ENCODE results near the gene SYT13. TPM values are rescaled to one million over a fixed set of nuclear protein-coding genes. Genes with fewer than 3 reads are reported as not detected.

Gene SYT13
- total RNA-seq, 1 experiment from 2014 or later: 9.4 TPM

GRCh38 chr11:45334410-45334809 is 48.3 kb upstream of the SYT13 start:
- H3K4me1 Mint-ChIP-seq (ENCODE audit: low read depth, unreplicated experiment): peaks cover under 1% of the 10 kb centered on the region
- no peak for DNase-seq
- ChIA-PET CTCF (interaction anchor here (1.8 kb wide), 1 partner anchor 224 kb away, joined by 5 read pairs; no protein-coding TSS in a partner anchor), POLR2A (no interaction called here)
- H3K4me3 Mint-ChIP-seq (ENCODE audit: unreplicated experiment): no peak overlapping the region
- H3K27me3 Mint-ChIP-seq (ENCODE audit: insufficient read depth, unreplicated experiment): peaks cover 19% of the 10 kb centered on the region
- TF ChIP-seq, protein P1, sequence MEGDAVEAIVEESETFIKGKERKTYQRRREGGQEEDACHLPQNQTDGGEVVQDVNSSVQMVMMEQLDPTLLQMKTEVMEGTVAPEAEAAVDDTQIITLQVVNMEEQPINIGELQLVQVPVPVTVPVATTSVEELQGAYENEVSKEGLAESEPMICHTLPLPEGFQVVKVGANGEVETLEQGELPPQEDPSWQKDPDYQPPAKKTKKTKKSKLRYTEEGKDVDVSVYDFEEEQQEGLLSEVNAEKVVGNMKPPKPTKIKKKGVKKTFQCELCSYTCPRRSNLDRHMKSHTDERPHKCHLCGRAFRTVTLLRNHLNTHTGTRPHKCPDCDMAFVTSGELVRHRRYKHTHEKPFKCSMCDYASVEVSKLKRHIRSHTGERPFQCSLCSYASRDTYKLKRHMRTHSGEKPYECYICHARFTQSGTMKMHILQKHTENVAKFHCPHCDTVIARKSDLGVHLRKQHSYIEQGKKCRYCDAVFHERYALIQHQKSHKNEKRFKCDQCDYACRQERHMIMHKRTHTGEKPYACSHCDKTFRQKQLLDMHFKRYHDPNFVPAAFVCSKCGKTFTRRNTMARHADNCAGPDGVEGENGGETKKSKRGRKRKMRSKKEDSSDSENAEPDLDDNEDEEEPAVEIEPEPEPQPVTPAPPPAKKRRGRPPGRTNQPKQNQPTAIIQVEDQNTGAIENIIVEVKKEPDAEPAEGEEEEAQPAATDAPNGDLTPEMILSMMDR (IDR thresholded peaks at IDR 0.05; ENCODE audit: insufficient read depth in 1 of 2, low read depth in 1 of 2, low read length in 1 of 2, severe bottlenecking in 1 of 2, unreplicated experiment in 1 of 2): no peak
- intact Hi-C loops (cut with micrococcal nuclease; ENCODE audit: unreplicated experiment): loop anchor here (10.0 kb wide), 1 partner anchor 400 kb away; no protein-coding TSS in a partner anchor
- H3K27ac Mint-ChIP-seq (ENCODE audit: unreplicated experiment): no peak overlapping the region
- H3K27me3 ChIP-seq (replicated peaks; ENCODE audit: control insufficient read depth, insufficient read depth, low read length): no peaks in the 10 kb centered on the region; the same call in 1 of the 2 replicates
- no peaks in the 10 kb centered on the region for H3K9me3 ChIP-seq
- no peak overlapping the region for H3K4me3 ChIP-seq (ENCODE audit: low read depth, low read length)
- no TSS peak for BruUV-seq (replicated peaks)
- no peaks in the 10 kb centered on the region for H3K4me1 ChIP-seq
- peaks cover under 1% of the 10 kb centered on the region for H3K36me3 Mint-ChIP-seq (ENCODE audit: insufficient read depth, unreplicated experiment)
- H3K9me3 Mint-ChIP-seq (ENCODE audit: unreplicated experiment): no peaks in the 10 kb centered on the region
- H3K36me3 ChIP-seq (ENCODE audit: control insufficient read depth, insufficient read depth, low read length): no peaks in the 10 kb centered on the region

DNA sequence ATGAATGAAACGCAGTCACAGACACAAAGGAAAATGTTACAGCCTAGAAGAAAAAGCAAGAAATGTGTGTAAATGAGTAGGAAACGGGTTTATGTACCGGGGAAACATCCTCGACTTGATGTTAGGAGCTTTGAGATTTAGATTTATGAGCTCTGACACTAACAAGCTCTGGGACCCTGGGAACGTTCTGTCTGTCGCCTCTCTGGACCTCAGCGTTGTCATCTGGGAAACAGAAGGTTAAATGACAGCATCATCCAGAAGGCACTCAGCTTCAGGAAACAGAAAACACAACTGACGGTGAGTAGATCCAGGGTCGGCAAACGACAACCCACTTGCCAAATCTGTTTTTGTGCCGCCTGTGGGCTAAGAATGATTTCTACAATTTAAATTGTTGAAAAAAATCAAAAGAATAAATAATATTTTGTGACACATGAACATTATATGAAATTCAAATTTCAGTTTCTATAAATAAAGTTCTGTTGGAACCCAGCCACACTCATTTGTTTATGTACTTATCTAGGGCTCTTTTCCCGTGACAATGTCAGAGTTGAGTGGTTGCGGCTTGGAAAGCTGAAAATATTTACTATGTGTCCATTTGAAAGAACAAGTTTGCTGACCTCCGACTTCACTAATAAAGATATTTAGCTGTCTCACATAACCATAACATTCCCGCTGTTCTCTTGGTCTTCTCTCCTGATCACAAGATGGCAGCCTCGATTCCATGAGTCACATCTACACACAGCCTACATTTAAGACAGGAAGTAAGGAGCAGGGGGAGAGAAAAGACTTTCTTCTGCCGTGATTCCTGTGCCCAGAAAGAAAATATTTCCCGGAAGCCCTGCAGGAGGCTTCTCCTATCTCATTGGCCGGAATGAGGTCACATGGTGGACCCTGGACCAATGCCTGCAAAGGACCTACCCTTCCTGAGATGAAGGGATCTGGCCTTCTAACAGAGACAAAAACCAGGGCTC is 47.1 kb upstream of the SYT13 start:
- Histone ChIP-seq H3K4me1 (no peaks in the 10 kb centered on the region), H3K27me3 (replicated peaks; ENCODE audit: control insufficient read depth, insufficient read depth, low read length) (no peaks in the 10 kb centered on the region; the same call in 1 of the 2 replicates), H3K4me3 (ENCODE audit: low read depth, low read length) (no peak overlapping the region), H3K36me3 (ENCODE audit: control insufficient read depth, insufficient read depth, low read length) (no peaks in the 10 kb centered on the region), H3K9me3 (no peaks in the 10 kb centered on the region)
- TF ChIP-seq, protein P1 (IDR thresholded peaks at IDR 0.05; ENCODE audit: insufficient read depth in 1 of 2, low read depth in 1 of 2, low read length in 1 of 2, severe bottlenecking in 1 of 2, unreplicated experiment in 1 of 2): no peak
- no TSS peak for BruUV-seq (replicated peaks)
- intact Hi-C loops (cut with micrococcal nuclease; ENCODE audit: unreplicated experiment): loop anchor here (10.0 kb wide), 1 partner anchor 398 kb away; no protein-coding TSS in a partner anchor
- no peak for DNase-seq
- peaks cover 15% of the 10 kb centered on the region for H3K27me3 Mint-ChIP-seq (ENCODE audit: insufficient read depth, unreplicated experiment)
- H3K4me3 Mint-ChIP-seq (ENCODE audit: unreplicated experiment): no peak overlapping the region
- H3K36me3 Mint-ChIP-seq (ENCODE audit: insufficient read depth, unreplicated experiment): no peaks in the 10 kb centered on the region
- no peaks in the 10 kb centered on the region for H3K9me3 Mint-ChIP-seq (ENCODE audit: unreplicated experiment)
- H3K4me1 Mint-ChIP-seq (ENCODE audit: low read depth, unreplicated experiment): no peaks in the 10 kb centered on the region
- ChIA-PET CTCF (interaction anchor here (0.6 to 3.3 kb wide), 3 partner anchors 81 to 433 kb away, joined by 3 to 20 read pairs (median 3); no protein-coding TSS in a partner anchor), POLR2A (no interaction called here)
- H3K27ac Mint-ChIP-seq (ENCODE audit: unreplicated experiment): no peak overlapping the region

DNA sequence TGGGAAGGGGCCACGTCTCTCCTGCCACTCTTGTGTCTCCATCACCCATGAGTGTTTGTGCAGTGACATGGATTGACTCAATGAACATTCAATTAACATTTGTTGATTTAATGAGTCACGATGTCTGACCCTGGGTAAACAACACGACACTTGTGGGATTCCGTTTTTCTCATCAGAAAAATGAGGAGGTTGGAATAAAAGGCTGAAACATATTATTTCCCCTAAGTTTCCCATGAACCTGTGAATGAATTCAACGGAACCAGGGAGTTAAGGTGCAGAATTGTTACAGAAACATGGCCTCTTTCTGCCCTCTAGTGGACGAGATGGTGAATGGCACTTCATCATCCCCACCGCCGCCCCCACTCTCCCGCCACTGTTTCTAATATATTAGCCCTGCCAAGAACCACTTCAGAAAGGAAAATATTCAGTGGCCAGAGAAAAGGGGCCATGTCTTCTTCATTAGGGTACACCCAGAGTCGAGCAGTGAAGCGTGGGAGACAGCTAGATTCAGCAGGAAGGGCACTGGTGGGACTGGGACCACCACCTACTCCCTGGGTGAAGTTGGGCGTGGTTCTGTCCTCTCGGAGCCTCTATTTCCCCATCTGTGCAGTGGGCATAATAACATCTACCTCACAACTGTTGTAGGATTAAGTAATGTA is 46.3 kb upstream of the SYT13 start:
- intact Hi-C loops (cut with micrococcal nuclease; ENCODE audit: unreplicated experiment): loop anchor here (1.0 to 10.0 kb wide), 2 partner anchors 222 to 398 kb away; no protein-coding TSS in a partner anchor
- TF ChIP-seq, protein P1 (IDR thresholded peaks at IDR 0.05; ENCODE audit: insufficient read depth in 1 of 2, low read depth in 1 of 2, low read length in 1 of 2, severe bottlenecking in 1 of 2, unreplicated experiment in 1 of 2): peak; percentile 70 to 91
- Mint-ChIP-seq H3K4me1 (ENCODE audit: low read depth, unreplicated experiment) (no peaks in the 10 kb centered on the region), H3K4me3 (ENCODE audit: unreplicated experiment) (no peak overlapping the region), H3K27ac (ENCODE audit: unreplicated experiment) (no peak overlapping the region), H3K36me3 (ENCODE audit: insufficient read depth, unreplicated experiment) (no peaks in the 10 kb centered on the region), H3K9me3 (ENCODE audit: unreplicated experiment) (peaks cover 8% of the 10 kb centered on the region), H3K27me3 (ENCODE audit: insufficient read depth, unreplicated experiment) (peaks cover 12% of the 10 kb centered on the region)
- Histone ChIP-seq H3K27me3 (replicated peaks; ENCODE audit: control insufficient read depth, insufficient read depth, low read length) (no peaks in the 10 kb centered on the region; the same call in 1 of the 2 replicates), H3K36me3 (ENCODE audit: control insufficient read depth, insufficient read depth, low read length) (no peaks in the 10 kb centered on the region), H3K4me1 (no peaks in the 10 kb centered on the region), H3K9me3 (0 out of 2 replicates have a peak, but pooled peaks cover 3% of the 10 kb centered on the region), H3K4me3 (ENCODE audit: low read depth, low read length) (no peak overlapping the region)
- ChIA-PET POLR2A (no interaction called here), CTCF (interaction anchor here (1.0 to 3.3 kb wide), 2 partner anchors 80 to 222 kb away, joined by 3 to 20 read pairs; no protein-coding TSS in a partner anchor)
- DNase-seq: peak in 1 of 2 experiments; percentile 55
- no TSS peak for BruUV-seq (replicated peaks)
